ENCODE data around the gene CDIP1.

DNA sequence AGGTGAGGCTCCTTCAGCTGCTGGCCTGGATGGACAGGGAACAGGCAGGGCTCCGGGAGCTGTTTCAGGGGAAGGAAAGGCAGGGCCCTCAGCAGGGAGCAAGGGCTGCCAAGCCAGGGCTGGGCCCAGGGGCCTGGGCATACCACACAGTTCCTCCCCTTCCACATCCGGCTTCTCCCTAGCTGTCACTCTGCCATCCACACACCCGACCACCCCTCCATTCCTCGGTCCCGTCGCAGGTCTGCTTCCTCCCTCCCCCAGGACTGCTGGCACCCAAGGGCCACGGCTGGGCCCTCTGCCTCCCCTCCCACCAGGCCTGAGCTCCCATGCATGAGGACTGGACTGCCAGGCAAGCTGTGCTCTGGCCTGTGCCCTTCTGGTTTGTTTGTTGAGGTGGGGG is 24.0 kb downstream of the CDIP1 start:
- TF ChIP-seq, protein P1, sequence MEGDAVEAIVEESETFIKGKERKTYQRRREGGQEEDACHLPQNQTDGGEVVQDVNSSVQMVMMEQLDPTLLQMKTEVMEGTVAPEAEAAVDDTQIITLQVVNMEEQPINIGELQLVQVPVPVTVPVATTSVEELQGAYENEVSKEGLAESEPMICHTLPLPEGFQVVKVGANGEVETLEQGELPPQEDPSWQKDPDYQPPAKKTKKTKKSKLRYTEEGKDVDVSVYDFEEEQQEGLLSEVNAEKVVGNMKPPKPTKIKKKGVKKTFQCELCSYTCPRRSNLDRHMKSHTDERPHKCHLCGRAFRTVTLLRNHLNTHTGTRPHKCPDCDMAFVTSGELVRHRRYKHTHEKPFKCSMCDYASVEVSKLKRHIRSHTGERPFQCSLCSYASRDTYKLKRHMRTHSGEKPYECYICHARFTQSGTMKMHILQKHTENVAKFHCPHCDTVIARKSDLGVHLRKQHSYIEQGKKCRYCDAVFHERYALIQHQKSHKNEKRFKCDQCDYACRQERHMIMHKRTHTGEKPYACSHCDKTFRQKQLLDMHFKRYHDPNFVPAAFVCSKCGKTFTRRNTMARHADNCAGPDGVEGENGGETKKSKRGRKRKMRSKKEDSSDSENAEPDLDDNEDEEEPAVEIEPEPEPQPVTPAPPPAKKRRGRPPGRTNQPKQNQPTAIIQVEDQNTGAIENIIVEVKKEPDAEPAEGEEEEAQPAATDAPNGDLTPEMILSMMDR (IDR thresholded peaks at IDR 0.05; ENCODE audit: low read length), result no peak
- TF ChIP-seq EZH2 (optimal IDR thresholded peaks at IDR 0.05; ENCODE audit: low read depth, low read length), result no peak

Measured in MM.1S (cell line).